Esophagus squamous epithelium (tissue), 4 donors: Measurements from ENCODE around the gene AASDHPPT.

Experiments used
- CTCF ChIP-seq, 6 experiments: fragments of 450-650 bp in 4 of 6; fragments of 200-600 bp in 2 of 6; sonication (generic) in 2 of 6; IDR thresholded peaks; one replicate each; pipeline ENCODE4 v1.5.1; 2016 to 2019; ENCODE audit warnings: antibody characterized with exemption in 6 of 6, mild to moderate bottlenecking in 4 of 6, moderate library complexity in 4 of 6
- POLR2A ChIP-seq, 4 donors: fragments of 450-650 bp; IDR thresholded peaks; one replicate each; pipeline ENCODE4 v1.6.1; 2017; ENCODE audit warnings: antibody characterized with exemption in 4 of 4, mild to moderate bottlenecking in 4 of 4, moderate library complexity in 3 of 4

GRCh38 chr11:106137758-106138157 lies 60.3 kb downstream of the AASDHPPT start:
- TF ChIP-seq CTCF (IDR thresholded peaks at IDR 0.05) (no peak), POLR2A (IDR thresholded peaks at IDR 0.05) (no peak)
